GM18508 (cell line): ENCODE measurements around the gene MGAT3.
"Not testable (repeated sequence)": the region's sequence is repeated elsewhere in the genome, so short reads cannot be mapped to it uniquely, and the experiment has no call there.

Source experiments
- ATAC-seq: cut with Tn5 transposase; IDR thresholded peaks from one replicate; pipeline ENCODE4 v1.9.1; 2021; ENCODE audit warnings: moderate number of reproducible peaks; ENCODE audit not compliant: insufficient read depth, unreplicated experiment

MGAT3 gene

GRCh38 chr22:39456522-39457197 lies at the start of gene MGAT3:
TSS of gene MGAT3 (plus strand) at chr22:39457012. CDS start at chr22:39487348, 30,336 bp downstream.
- no peak for ATAC-seq

- ATAC-seq: no peak
Observed at GRCh38 chr22:39408173-39408572, 48.6 kb upstream of the MGAT3 start.

- ATAC-seq: no peak
Observed at GRCh38 chr22:39408807-39409206, 48.0 kb upstream of the MGAT3 start.

DNA sequence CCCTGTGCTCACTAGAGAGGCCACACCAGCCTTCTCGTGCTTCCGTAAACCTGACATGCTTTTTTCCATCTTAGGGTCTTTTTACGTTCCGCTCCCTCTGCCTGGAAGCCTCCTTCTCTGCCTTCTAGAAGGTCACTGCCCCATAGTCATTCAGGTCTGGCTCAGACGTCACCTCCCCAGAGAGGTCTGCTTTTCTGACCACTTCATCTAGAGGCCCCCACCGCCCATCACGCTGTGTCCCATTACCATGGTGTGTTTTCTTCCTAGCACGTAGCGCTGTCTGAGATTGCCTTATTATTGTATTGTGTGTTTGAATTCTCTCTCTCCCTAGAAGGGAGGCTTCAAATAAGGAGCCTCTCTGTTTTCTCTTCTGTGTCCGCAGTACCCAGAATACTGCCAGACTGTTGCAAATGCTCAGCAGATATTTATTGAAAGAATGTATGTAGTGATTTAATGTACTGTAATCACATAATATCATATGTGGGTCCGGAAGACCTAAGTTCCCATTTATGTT lies 47.2 kb upstream of the MGAT3 start:
- ATAC-seq: no peak

DNA sequence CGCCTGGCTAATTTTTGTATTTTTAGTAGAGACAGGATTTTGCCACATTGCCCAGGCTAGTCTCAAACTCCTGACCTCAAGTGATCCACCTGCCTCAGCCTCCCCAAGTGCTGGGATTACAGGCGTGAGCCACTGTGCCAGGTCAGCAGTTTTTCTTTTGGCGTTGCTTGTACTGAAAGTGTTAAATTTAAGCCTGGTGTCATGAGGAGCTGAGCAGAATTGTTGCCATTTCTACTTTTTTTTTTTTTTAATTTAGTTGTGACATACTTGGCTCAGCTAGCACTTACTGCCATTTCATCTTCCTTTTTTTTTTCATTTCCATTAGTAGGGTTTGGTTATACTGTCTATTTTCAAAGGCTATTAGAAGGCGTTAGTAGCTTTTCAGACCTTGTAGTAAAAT lies 46.5 kb upstream of the MGAT3 start:
- no peak for ATAC-seq

DNA sequence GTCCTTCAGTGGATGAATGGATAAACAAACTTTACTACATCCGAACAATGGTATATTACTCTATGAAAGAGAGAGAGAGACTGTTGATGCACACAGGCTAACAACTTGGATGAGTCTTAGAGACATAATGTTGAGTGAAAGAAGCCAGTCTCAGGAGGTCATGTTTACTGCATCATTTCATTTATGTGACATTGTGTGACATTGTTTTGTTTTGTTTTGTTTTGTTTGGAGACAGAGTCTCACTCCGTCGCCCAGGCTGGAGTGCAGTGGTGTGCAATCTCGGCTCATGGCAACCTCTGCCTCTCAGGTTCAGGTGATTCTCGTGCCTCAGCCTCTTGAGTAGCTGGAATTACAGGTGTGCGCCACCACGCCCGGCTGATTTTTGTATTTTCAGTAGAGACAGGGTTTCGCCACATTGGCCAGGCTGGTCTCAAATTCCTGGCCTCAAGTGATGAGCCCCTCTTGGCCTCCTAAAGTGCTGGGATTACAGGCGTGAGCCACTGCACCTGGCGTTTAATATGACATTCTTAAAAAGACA lies 44.9 kb upstream of the MGAT3 start:
- ATAC-seq: not testable (repeated sequence)

GRCh38 chr22:39413204-39413603 lies 43.6 kb upstream of the MGAT3 start:
- ATAC-seq: not testable (repeated sequence)

GRCh38 chr22:39414377-39414776 lies 42.4 kb upstream of the MGAT3 start:
- ATAC-seq: no peak

DNA sequence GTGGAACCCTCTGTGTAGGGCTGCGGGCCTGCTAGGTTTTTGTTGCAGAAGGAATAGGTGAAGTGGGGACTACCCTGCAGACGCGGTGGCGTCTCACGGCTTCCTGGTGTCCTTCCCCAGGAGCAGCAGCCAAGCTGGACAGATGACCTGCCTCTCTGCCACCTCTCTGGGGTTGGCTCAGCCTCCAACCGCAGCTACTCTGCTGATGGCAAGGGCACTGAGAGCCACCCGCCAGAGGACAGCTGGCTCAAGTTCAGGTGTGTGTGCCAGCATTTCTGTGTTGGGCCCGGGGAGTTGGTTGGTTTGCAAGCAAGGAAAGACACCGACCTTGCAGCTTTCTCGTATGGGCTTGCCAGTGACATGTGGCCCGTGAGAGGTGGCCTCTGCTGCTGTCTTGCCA lies 41.9 kb upstream of the MGAT3 start:
- ATAC-seq: no peak

DNA sequence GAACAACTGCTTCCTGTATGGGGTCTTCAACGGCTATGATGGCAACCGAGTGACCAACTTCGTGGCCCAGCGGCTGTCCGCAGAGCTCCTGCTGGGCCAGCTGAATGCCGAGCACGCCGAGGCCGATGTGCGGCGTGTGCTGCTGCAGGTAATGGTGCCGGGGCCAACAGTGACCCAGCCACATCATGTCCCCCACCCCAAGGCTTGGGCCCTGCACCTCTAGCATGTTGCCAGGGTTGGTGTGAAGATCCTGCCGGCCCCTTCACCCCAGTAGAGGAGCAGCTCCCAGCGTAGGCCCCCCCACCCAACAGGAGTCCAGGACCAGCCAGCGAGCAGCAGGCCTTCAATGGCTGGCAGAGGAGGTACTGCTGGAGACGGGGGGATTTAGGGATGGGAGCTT lies 41.3 kb upstream of the MGAT3 start:
- ATAC-seq: no peak

DNA sequence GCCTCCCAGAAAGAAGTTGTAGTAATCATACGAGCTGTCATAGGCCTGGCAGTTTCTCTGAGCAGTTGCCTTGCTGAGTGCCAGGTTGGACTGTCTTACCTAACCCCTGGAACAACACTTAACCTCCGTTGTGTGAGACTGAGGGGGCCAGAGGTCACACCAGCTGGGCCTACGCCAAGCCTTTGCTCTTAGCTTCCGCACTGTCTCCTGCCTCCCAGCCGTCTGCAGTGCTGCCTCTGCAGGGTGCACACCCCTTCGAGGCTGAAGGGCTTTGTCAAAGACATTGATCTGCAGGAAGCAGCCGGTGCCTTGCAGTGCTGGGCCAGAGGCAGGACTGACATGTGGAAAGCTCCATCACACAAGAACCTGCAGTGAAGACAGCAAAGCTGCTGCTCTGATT lies 40.5 kb upstream of the MGAT3 start:
- ATAC-seq: no peak

- ATAC-seq: no peak
Observed at GRCh38 chr22:39417641-39418040, 39.2 kb upstream of the MGAT3 start.

DNA sequence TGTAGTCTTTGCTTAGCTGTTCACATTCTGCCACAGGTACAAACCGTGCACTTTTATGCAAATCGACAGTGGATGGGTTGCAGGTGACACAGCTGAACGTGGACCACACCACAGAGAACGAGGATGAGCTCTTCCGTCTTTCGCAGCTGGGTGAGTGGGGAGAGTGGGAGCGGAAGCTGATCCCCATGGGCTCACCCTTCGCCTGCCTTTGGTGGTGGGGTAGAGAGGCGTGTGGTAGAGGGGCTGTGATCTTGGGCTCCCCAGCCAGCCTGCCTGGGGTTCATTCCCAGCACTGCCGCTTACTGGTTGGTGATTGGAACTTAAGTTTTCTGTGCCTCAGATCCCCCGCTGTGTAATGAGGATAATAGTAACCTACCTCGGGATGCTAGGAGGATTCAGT lies 38.1 kb upstream of the MGAT3 start:
- ATAC-seq: no peak

- ATAC-seq: no peak
Observed at GRCh38 chr22:39419096-39419495, 37.7 kb upstream of the MGAT3 start.

GRCh38 chr22:39419911-39420310 lies 36.9 kb upstream of the MGAT3 start:
- ATAC-seq: no peak

DNA sequence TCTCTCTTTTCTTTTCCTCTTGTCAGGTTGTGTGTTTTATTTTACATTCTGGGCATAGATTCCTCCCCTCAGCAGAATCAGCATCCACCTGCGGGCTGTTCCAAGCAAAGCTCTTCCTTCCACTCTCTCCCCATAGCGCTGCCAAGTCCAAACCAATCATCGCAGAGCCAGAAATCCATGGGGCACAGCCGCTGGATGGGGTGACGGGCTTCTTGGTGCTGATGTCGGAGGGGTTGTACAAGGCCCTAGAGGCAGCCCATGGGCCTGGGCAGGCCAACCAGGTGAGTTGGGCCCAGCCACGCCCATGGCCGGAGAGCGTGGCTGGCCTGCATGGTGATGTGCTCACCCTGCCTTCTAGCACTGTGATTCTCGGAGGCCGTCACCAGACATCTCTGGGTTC lies 35.1 kb upstream of the MGAT3 start:
- ATAC-seq: no peak

- no peak for ATAC-seq
Observed at GRCh38 chr22:39422101-39422500, 34.7 kb upstream of the MGAT3 start.

- ATAC-seq: no peak
Observed at GRCh38 chr22:39422721-39423120, 34.1 kb upstream of the MGAT3 start.

DNA sequence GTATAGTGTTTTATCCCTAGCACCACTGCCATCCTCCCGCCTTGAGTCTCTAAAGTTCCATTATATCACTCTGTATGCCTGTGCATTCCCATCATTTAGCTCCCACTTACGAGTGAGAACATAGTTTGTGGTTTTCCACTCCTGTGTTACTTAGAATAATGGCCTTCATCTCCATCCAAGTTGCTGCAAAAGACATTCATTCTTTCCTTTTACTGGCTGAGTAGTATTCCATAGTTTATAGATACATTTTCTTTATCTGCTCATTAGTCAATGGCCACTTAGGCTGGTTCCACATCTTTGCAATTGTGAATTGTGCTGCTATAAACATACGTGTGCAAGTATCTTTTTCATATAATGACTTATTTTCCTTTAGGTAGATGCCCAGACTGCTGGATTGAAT lies 32.8 kb upstream of the MGAT3 start:
- no peak for ATAC-seq

GRCh38 chr22:39426380-39427043 lies 30.3 kb upstream of the MGAT3 start:
- ATAC-seq: no peak

GRCh38 chr22:39427751-39428596 lies 28.8 kb upstream of the MGAT3 start:
- no peak for ATAC-seq
